GM19468 (cell line): Measurements from ENCODE around the gene GRK1.
"Not testable (repeated sequence)": the region's sequence is repeated elsewhere in the genome, so short reads cannot be mapped to it uniquely, and the experiment has no call there.

ENCODE experiments used
- ATAC-seq: cut with Tn5 transposase; IDR thresholded peaks from one replicate; pipeline ENCODE4 v1.9.1; 2021; ENCODE audit warnings: mild to moderate bottlenecking, moderate library complexity, moderate number of reproducible peaks; ENCODE audit not compliant: unreplicated experiment; ENCODE audit errors: extremely low read depth

The GRK1 gene

GRCh38 chr13:113751491-113751890 lies 84.5 kb downstream of the GRK1 start:
- no peak for ATAC-seq

GRCh38 chr13:113752211-113752986 lies 85.4 kb downstream of the GRK1 start:
- ATAC-seq: not testable (repeated sequence)

GRCh38 chr13:113753171-113753570 lies 86.2 kb downstream of the GRK1 start:
- ATAC-seq: no peak

GRCh38 chr13:113754242-113754641 lies 87.2 kb downstream of the GRK1 start:
- ATAC-seq: no peak

GRCh38 chr13:113754691-113755090 lies 87.7 kb downstream of the GRK1 start:
- no peak for ATAC-seq

GRCh38 chr13:113756441-113757097 lies 89.5 kb downstream of the GRK1 start:
- ATAC-seq: no peak

- ATAC-seq: peak; percentile 35
Observed at GRCh38 chr13:113758651-113759524, 91.9 kb downstream of the GRK1 start, which contains the start of gene TMEM255B. Gene TMEM255B, plus strand, starts transcription at chr13:113759226. Its CDS starts 44 bp downstream, at chr13:113759270.

GRCh38 chr13:113759525-113760137 lies 92.6 kb downstream of the GRK1 start:
- ATAC-seq: no peak

- ATAC-seq: no peak
Observed at GRCh38 chr13:113761136-113761535, 94.1 kb downstream of the GRK1 start.

GRCh38 chr13:113762075-113762474 lies 95.1 kb downstream of the GRK1 start:
- ATAC-seq: no peak

GRCh38 chr13:113762538-113762937 lies 95.5 kb downstream of the GRK1 start:
- no peak for ATAC-seq

GRCh38 chr13:113763254-113763653 lies 96.2 kb downstream of the GRK1 start:
- ATAC-seq: no peak

GRCh38 chr13:113763961-113764792 lies 97.2 kb downstream of the GRK1 start:
- no peak for ATAC-seq

GRCh38 chr13:113764793-113765563 lies 98.0 kb downstream of the GRK1 start:
- ATAC-seq: no peak

GRCh38 chr13:113765564-113765910 lies 98.5 kb downstream of the GRK1 start:
- ATAC-seq: no peak

- no peak for ATAC-seq
Observed at GRCh38 chr13:113766035-113766800, 99.2 kb downstream of the GRK1 start.

GRCh38 chr13:113767366-113767765 lies 100.3 kb downstream of the GRK1 start:
- no peak for ATAC-seq
